Measurements from ENCODE around the gene ZFP62.

GRCh38 chr5:180804129-180804618, 56.9 kb downstream of the ZFP62 start:
- TF ChIP-seq GATA2 (IDR thresholded peaks at IDR 0.05; ENCODE audit: low read depth, low read length): no peak
- TF ChIP-seq GATA3 (IDR thresholded peaks at IDR 0.05; ENCODE audit: low read depth, low read length): no peak
